RKO (cell line): ENCODE results near the gene PKP1.
A peak's percentile ranks its signal among the peaks of the same experiment; 100 is the strongest.

ENCODE experiments used
- DNase-seq: peaks from one replicate; pipeline ENCODE4 v3.0.0-alpha.2; 2016; ENCODE audit warnings: low spot score

PKP1 gene

DNA sequence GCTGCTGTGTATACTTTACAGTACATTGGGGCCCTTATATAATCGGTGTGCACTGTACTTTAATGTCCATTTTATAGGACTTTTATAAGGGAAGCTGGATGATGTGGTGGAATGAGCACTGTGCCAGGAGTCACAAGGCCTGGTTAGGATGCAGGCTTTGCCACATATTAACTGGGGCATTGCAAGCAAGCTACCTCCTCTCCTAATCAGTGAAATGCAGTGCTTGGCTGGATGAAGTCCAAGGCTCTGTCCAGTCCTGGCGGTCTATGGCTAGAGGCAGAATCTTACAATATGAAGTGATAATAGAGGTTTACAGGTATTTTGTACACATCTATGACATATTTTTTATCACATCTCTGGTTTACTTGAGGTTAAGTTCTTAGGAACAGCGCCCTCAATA is 1.7 kb upstream of the PKP1 start:
- no peak for DNase-seq

DNA sequence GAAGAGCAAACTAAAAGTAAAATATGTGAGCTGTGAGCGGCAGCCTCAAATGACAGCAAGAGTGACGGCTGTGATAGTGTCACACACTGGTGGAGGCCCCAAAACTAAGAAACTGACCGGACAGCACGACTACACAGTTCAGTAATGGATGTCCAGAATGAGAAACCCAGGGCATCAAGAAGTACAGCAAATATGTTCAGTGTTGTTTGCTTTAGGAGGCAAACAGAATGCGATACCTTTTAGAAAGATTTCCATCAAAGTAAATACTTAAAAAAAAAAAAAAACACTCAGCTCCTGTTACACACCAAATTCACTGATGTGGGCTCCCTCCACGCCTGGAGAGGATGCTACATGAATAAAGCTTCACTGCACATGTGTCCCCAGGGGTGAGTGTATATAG is 1.1 kb upstream of the PKP1 start:
- no peak for DNase-seq

DNA sequence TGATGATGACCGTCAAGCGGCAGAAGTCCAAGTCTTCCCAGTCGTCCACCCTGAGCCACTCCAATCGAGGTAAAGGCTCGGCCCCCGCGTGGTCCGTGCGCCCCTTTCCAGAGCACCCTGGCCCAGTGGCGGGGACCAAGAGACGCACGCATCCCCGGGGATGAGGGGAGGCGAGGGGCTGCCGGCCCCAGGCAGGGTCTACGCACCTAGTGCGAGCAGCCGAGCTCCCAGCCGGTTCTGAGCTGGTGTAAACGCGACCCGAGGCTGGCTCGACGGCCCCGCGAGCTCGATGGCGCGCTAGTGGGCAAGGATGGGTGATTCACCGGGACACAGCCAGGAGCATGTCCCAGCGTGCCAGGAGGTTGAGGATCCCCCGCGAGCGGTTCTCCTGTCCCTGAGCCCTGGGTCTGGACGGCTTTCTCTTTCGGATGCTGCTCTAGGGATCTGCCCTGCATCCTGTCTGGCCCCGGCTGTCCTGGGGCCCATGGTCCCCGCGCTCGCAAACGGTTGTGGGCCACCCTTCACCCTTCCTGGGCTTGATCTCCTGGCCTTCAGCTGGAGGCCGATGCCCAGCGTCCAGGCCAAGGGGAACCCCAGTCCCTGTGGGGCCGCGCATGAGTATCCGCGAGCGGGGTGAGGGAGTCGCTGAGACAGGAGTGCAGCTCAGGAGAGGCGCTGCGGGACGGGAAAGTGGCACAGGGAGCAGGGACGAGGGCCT is 689 bp downstream of the PKP1 start:
- DNase-seq, result no peak

DNA sequence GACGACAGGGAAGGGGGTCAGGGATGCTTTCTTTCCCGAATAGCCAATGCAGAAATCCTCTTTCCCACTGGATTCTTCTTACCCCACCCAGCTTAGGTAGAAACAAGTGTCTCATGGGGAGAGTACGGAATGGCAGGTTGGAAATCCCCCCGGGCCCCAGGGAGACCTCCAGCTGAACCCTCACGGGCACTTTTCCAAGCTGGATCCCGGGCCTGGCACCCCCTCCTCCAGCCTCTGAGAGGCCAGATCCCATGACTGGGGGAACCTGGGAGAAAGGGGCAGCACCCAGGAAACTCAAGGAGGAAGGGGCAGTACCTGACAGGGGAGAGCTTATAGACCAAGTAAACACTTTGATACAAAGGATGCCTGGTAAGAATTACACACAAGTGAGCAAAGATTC is 1.3 kb downstream of the PKP1 start:
- DNase-seq, result no peak

- no peak for DNase-seq
Measured at GRCh38 chr1:201285846-201286245, 2.5 kb downstream of the PKP1 start.

DNA sequence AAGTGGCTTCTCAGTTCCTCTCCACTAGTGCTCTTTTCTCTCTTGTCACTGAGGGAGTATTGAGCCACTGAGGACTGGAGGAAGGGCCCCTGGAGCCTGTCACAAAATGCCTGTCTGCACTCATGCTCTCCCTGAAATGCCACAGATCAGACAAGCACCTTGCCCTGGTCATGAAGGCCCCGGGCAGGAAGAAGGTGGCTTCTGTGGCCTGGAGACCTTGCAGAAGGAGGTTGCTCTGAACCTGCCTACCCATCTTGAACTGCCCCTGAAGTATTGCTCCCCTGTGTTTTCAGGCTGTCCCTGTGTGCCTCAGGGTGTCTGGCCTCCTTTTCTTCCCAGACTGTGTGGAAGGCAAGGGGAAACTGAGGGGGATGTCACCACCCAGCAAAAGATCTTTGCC is 3.1 kb downstream of the PKP1 start:
- DNase-seq, result no peak

GRCh38 chr1:201288007-201288406 is 4.7 kb downstream of the PKP1 start:
- no peak for DNase-seq

DNA sequence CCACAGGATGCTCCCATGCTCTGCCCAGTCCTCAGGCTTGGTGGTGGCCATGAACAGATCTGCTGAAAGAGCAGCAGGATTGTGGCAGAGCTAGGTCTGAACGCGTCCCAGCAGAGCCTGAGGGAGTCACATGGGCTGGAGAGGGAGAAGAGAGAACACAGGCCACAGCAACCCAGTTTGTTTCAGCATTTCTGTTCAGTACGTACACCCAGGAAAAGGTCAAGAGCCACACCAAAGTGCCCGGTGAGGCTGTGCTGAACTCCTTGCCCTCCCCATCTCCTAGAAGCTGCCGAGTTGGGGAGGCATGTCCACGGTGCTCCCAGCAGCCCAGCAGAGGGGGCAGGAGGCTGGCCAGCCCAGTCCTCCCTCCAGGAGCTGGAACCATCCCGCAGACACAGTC is 5.5 kb downstream of the PKP1 start:
- no peak for DNase-seq

- no peak for DNase-seq
Measured at GRCh38 chr1:201290551-201290950, 7.2 kb downstream of the PKP1 start.

DNA sequence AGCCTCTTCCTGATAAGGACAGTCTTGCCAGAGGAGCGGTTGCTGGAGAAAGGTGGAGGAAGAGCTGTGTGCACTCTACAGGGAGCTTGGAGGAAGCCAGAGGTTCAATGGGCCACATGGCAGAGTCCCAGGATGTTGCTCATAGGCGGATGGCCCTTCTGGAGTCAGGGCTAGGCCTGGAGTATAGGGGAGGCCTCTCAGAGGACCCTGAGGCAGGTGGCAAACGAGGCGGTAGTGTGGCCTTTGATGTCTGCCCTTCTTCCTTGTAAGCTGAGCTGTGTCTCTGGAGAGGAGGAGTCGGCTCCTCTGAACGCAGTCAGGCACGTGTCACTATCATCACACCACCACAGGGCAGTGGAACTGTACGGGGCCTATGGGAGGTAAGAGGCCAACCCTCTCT is 8.6 kb downstream of the PKP1 start:
- no peak for DNase-seq

GRCh38 chr1:201294876-201295275 is 11.6 kb downstream of the PKP1 start:
- no peak for DNase-seq

DNA sequence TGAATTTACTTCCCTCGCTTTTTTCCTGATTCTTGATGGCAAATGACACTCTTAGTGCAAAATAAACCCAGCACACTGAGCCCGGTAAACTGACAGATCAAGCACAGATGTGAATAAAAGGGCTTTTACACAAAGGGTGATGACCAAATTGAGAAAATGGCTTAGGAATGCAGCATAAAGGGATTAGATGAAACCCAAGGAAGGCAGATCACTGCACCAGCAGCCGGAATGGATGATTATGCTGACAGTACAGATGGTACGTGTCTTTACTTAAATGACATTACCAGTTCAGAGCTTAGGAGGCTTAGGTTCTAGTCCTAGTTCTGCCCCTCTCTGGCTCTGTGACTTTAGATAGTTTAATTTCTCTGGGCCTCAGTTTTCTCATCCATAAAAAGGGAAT is 12.0 kb downstream of the PKP1 start:
- no peak for DNase-seq

DNA sequence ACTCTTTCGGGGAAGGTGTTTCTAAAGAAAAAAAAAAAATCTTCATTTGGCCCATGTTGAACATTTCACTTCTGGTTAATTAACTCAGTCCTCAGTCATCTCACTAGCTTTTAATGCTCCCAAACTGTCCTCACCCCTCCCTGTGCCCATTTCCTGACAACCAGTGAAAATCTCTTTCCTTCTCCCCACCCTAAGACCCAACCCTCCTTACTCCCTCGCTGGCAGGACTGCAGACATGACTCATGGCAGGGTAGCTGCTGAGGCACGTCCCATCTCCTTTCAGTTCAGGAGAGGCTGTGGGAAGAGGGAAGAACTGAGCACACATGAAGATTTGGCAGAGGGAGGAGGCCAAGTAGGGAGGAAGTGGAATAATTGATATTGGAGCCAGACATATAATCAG is 12.6 kb downstream of the PKP1 start:
- no peak for DNase-seq

GRCh38 chr1:201296352-201296751 is 13.0 kb downstream of the PKP1 start:
- no peak for DNase-seq

DNA sequence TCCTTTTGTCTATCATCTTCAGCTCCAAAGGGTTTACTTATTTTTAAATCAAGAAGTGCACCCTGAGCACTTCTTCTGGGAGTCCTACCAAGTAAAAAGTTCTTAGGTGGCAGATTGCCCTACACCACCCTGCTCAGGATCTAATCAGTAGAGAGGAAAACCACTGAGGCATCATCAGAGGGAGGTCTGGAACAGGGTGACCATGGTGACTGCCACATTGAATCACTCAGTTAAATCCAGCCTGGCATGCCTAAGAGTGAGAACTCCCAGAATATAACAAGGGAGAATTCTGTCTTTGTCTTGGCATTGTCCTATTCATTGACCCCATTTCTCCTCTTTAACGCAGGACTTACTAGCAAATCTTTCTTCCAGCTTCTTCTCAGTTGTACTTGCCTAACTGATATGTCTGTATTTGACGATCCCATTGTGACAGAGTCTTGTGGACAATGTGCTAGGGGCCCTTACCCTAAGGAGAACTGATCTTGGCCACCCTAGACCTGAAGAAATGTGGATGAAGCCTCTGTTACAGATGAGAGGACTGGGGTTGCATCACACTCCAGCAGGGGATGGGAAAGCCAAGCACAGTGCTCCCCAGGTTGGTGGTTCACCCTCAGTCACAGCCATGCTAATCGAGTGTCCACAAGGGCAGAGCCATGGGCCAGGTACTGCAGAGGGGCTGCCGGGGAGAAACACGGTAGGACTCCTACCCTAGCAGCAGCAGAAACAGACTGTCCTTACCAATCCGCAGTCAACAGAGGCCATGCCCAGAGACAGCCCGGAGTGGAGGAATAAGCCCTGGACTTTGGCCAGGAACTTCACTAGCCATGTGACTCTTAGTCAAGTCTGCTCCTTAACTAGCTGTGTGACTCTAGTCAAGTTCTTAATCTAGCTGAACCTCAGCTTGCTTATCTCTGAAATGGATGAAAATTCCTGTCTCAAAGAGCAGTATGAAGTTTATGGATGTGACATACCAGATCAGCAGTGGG is 15.4 kb downstream of the PKP1 start:
- no peak for DNase-seq

- no peak for DNase-seq
Measured at GRCh38 chr1:201299968-201300367, 16.7 kb downstream of the PKP1 start.

- no peak for DNase-seq
Measured at GRCh38 chr1:201300641-201301040, 17.3 kb downstream of the PKP1 start.

DNA sequence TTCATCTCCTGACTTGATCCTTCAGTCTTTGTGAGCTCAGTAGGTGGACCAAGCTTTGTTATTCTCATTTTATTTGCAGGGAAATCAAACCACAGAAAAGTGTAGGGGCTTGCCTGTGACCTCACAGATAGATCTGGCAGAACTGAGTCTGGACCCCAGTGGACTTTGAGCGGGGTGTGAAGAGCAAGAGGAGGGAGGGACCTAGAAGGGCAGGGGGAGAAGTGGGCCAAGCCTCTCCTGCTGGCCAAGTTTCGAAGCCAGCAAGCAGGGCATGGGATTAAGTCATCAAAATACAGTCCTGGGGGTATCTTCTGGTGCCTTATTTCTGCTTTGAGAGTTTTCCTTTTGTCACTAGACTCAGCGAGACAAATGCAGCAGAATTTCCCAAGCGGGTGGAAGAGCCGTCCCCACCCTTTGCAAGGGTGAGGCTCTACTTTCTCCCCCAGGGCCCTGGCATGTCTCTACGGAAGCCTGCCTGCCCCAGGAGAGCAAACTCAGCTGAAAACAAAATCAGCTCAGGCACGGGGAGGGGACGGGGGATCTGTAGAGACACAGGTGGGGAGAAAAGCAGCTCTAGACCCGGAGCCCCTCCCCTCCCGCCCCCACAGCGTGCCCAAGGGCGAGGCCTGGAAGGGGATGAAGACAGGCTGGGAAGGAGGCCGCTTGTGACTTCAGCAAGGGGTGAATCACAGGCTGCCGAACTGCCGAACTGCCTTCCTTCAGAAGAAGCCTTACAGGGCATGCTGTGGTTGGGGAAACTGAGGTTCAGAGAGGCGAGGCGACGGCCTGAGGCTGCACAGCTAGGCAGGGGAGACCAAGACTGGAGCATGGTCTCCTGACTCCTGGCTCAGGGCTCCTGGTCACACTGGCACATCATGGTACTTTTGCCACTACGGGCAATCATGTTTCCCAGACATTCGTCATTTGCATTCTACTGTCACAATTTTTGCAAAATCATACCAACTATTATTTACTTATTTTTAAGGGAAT is 19.2 kb downstream of the PKP1 start:
- no peak for DNase-seq

- no peak for DNase-seq
Measured at GRCh38 chr1:201304126-201304525, 20.8 kb downstream of the PKP1 start.

- DNase-seq, result no peak
Measured at GRCh38 chr1:201305815-201306214, 22.5 kb downstream of the PKP1 start.

DNA sequence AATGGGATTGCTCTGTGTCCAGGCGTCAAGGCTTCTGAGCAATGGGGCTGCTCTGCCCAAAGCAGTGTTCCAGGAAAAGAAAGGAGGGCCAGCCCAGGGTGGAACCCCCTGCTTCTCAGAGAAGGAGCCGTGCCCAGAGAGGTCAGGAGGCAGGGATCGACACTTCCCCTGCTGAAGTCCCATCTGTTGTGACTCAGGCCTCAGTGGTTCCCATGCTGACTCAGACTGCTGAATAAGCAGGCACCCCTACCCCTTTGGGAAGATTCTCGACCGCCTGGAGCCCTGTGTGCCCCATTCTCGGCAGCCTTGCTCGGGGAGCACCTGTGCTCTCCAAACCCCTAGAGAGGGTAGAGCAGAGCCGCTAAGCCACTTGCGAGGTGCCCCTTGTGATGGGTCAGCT is 23.9 kb downstream of the PKP1 start:
- DNase-seq, result peak; percentile 36
